Pulmonary artery endothelial cell (primary cell): ENCODE data around the gene GRAPL. TPM values are rescaled to one million over a fixed set of nuclear protein-coding genes. Genes with fewer than 3 reads are reported as not detected.
"Not testable (repeated sequence)": the region's sequence is repeated elsewhere in the genome, so short reads cannot be mapped to it uniquely, and the experiment has no call there.

Experiments
- DNase-seq: peaks from one replicate; pipeline ENCODE4 v3.0.0-alpha.2; 2011; ENCODE audit warnings: low read depth, low spot score
- total RNA-seq: library from RNA; depleted of rRNA; stranded (reverse); fragments of >200 nt; gene quantifications from 2 replicates; pipeline ENCODE4 v1.2.3, GENCODE V29; 2014

Gene GRAPL
- total RNA-seq, 1 donor from 2014 or later = 7.3 TPM

DNA sequence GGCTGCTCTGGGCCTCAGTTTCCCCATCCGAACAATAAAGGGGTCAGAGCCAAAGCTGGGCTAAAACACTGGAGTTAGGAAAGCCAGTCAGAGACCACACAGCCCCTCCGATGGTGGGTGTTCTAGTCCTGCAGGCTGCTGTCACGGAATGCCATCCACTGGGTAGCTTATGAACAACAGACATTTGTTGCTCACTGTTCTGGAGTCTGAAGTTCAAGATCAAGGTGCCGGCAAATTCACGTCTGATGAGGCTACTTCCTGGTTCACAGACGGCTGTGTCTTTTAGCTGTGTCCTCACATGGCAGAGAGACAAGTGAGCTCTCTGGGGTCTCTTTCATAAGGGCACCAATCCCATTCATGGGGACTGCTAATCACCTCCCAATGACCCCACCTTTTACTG, 9.2 kb downstream of the GRAPL start:
- DNase-seq = not testable (repeated sequence)

- not testable (repeated sequence) for DNase-seq
Measured at GRCh38 chr17:19137959-19138358, 10.6 kb downstream of the GRAPL start.

DNA sequence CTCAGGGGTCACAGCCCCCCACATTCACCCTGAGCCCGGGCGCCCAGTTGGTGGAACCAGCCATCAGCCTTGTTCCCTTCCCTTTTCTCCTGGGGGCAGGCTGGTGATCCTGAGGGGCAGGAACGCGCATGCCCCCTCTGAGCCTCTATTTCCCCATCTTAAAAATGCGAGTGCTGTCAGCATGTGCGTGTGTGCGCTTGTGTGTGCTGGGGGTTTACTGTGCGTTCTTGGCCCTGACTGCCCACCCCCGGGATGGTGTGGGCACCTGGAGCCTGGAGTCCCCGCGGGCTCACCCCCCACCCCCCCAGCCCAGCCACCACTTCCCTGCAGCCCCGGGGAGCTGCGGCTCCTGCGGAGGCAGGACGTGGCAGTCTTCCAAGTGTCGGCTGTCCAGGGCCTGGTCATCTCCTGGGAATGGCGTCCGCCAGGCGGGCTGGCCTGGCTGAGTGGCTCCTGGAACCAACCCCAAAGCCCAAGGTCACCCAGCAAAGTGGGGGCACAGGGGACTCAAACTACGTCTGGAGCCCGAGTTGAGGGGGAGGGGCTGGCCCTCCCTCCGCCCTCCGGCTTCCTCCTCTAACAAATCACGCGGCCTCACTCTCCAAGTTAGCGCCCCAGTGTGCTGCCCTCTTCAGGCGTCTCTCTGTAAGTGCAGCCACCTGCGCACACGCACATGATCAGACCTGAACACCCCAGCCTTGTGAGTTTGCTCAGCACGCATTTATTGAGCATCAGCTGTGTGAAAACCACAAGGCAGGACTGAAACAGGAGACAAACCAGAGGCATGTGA, 14.2 kb downstream of the GRAPL start:
- DNase-seq = not testable (repeated sequence)

GRCh38 chr17:19142419-19142818, 15.0 kb downstream of the GRAPL start:
- not testable (repeated sequence) for DNase-seq

DNA sequence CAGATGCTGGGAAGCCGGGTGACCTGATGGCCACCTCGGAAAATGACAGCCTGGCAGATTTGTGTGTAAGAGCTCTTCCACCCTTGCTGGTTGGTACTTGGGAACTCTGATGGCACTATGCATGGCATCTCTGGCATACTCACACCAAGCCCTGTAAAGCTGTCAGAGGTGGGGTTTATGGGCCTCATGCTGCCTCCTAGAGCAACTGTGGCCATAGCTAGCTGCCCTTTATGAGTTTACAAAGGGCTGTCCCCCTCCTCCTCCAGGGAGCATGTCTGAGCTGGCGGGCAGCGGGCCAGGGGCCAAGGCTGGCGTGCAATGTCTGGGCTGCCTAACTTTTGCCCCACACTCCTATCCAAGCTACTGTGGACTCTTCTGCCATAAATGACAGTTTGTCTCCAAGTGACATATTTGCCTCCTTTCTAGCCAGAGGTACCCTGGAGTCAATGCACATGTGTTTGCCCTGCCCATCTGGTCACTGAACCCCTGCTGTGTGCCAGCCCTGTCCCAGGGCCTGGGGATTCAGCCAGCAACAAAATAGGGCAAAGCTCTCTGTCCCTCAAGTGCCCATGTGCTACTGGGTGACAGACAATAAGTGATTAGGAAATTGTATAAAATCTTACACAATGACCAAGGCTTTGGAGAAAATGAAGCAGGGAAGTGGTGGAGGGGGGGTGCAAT, 15.8 kb downstream of the GRAPL start:
- not testable (repeated sequence) for DNase-seq

DNA sequence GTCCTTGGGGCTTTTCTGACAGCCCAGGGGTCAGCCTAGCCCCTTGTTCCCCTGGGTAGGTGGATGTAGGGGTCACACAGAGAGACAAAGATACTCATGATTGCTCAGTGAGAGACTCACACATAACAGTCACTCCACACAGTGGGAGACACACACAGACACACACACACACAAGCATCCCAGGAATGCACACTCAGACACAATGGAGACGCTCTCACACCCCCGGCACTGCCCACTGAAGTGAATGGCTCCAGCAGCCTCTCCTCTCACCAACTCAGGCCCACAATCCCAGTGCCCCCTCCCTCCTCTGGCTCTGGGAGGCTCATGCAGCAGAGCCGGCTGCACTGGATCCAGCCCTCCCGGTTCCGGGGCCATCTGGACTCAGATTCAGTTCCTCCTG, 17.0 kb downstream of the GRAPL start:
- DNase-seq = not testable (repeated sequence)

DNA sequence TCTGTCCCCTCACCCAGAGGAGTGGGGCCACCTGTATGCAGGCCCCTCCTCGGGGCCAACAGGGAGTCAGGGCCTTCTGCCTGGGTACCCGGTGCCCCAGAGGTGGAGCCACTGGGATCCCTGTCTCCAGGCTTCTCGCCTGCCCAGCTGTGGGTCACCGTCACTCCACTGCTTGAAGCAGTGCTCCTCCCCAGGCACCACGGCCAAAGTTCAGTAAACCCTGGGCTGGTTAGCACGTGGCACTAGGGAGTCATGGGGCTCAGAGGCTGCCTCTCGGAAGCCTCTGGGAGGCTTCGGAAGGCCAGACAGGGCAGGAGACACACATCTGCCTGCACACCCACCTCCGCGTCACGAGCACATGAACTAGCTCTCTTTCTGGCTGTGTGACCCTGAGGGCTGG, 18.1 kb downstream of the GRAPL start:
- DNase-seq = not testable (repeated sequence)

GRCh38 chr17:19150678-19151615, 23.6 kb downstream of the GRAPL start:
- DNase-seq = not testable (repeated sequence)

DNA sequence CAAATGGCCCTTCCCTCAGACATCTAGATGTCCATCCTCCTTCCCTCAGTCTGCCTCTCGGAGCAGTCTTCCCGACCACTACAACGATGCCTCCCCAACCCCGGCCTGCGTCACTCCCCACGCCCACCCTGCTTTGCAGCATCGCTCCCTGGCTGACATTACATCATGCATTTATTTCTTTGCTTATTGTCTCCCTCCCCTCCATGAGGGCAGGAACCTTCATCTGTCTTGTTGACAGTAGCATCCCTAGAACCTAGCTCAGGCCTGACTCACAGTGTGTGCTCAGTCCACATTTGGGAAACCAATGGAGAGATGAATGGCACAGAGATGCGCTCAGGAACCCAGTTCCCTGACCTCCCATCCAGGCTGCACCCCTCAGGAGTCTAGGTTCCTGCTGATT, 30.2 kb downstream of the GRAPL start:
- DNase-seq = not testable (repeated sequence)

- not testable (repeated sequence) for DNase-seq
Measured at GRCh38 chr17:19158478-19158877, 31.1 kb downstream of the GRAPL start.

DNA sequence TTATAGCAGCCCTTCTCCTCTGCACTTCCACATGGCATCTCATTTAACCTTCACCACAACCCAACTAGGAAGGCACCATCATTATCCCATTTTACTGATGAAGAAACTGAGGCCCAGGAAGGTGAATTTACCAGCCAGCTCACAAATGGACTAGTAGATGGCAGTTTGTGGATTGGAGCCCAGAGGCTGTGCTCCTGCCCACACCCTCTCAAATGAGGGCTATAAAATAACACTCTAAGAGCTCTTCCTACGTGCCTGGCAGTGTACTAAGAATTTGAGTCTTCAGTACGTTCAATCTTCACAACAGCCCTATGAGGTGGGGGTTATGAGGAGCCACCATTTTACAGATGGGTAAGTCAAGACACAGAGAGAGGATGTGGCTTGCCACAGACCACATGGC, 31.5 kb downstream of the GRAPL start:
- DNase-seq = not testable (repeated sequence)

GRCh38 chr17:19161308-19162107, 34.1 kb downstream of the GRAPL start:
- DNase-seq = not testable (repeated sequence)

GRCh38 chr17:19162384-19163216, 35.2 kb downstream of the GRAPL start:
- not testable (repeated sequence) for DNase-seq

DNA sequence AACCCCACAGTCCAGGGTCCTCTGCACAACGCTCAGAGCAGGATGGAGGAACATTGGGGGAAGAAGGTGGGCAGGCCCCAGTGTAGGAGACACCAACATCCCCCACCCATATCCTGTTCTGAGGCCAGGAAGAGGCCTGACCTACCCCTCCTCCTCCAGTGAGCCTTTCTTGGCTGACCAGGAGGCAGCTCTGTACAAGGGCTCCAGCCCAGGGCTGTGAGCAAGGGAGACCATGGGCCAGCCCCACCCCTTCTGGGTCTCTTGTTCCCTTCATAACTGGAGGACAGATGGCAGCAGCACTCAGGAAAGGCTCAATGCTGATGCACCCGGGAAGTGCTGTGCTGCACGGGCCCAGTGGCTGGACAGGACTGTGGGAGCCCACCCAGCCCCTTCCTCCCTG, 47.0 kb downstream of the GRAPL start:
- DNase-seq = not testable (repeated sequence)

- DNase-seq = not testable (repeated sequence)
Measured at GRCh38 chr17:19175410-19175809, 48.0 kb downstream of the GRAPL start.

- not testable (repeated sequence) for DNase-seq
Measured at GRCh38 chr17:19181040-19181875, 53.9 kb downstream of the GRAPL start.

DNA sequence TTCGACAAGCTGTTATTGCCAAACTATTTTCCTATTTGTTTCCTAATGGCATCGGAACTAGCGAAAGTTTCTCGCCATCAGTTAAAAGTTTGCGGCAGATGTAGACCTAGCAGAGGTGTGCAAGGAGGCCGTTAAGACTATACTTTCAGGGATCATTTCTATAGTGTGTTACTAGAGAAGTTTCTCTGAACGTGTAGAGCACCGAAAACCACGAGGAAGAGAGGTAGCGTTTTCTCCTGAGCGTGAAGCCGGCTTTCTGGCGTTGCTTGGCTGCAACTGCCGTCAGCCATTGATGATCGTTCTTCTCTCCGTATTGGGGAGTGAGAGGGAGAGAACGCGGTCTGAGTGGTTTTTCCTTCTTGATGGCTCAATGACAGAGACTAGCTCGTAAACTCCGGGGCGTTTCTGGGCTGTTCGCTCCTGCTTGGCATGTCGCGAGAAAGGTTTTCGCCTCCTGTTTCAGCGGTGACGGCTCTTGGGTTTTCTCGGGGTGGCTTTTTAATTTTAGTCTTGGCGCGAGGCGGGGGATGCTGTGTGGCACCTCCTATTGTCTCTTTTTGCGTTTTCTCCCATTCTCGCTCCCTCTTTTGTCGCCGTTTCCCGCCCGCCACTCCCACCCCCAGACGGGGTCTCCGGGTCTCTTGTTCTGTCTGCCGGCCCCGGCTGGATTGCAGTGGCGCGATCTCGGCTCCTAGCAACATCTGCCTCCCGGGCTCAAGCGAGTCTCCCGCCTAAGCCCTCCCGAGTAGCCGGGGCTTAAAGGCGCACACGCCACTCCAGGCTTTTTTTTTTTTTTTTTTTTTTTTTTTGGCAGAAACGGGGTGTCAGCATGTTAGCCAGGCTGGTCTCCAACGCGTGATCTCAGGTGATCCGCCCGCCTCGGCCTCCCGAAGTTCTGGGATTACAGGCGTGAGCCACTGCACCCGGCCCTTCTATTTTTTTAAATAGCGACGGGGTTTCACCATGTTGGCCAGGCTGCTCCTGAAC, 60.8 kb downstream of the GRAPL start:
- DNase-seq = not testable (repeated sequence)
